Tibial nerve (tissue), 4 donors: ENCODE measurements around the gene PFDN1.

Experiments
- CTCF ChIP-seq, 5 experiments: fragments of 200-600 bp in 3 of 5; fragments of 450-650 bp in 2 of 5; sonication (generic) in 3 of 5; IDR thresholded peaks; one replicate each; pipeline ENCODE4 v1.5.1; 2016 to 2019; ENCODE audit warnings: antibody characterized with exemption in 5 of 5, mild to moderate bottlenecking in 3 of 5, moderate library complexity in 2 of 5
- EP300 ChIP-seq, 2 donors: sonication (generic); formaldehyde crosslinking; IDR thresholded peaks; one replicate each; pipeline ENCODE4 v1.6.1; 2017; ENCODE audit warnings: antibody characterized with exemption in 2 of 2, mild to moderate bottlenecking in 1 of 2

GRCh38 chr5:140219068-140219991 lies 83.6 kb downstream of the PFDN1 start:
- no peak for TF ChIP-seq EP300 (IDR thresholded peaks at IDR 0.05)
- no peak for TF ChIP-seq CTCF (IDR thresholded peaks at IDR 0.05)
